Left lung (tissue), 10 donors: ENCODE data around the gene VPS50. TPM values are rescaled to one million over a fixed set of nuclear protein-coding genes. Genes with fewer than 3 reads are reported as not detected.

Experiments
- ATAC-seq: fragments of 200-7000 bp; cut with Tn5 transposase; one replicate; pipeline ENCODE4 v1.9.1; 2020; ENCODE audit warnings: moderate library complexity
- DNase-seq, 4 donors: peaks; one replicate each; pipeline ENCODE4 v3.0.0-alpha.2; 2013 to 2020
- H3K27ac ChIP-seq, 2 donors: fragments of 200-600 bp; sonication (generic) in 1 of 2; one replicate each; pipeline versions ENCODE4 v1.5.0 to v1.8.0; 2020 to 2021
- H3K27me3 ChIP-seq, 2 donors: fragments of 200-600 bp; sonication (generic) in 1 of 2; one replicate each; pipeline versions ENCODE4 v1.5.0 to v1.8.0; 2020 to 2021
- H3K36me3 ChIP-seq, 2 donors: fragments of 200-600 bp; sonication (generic) in 1 of 2; one replicate each; pipeline versions ENCODE4 v1.5.0 to v1.8.0; 2020 to 2021
- H3K4me1 ChIP-seq, 2 donors: fragments of 200-600 bp; one replicate each; pipeline ENCODE4 v1.8.0; 2021
- H3K4me3 ChIP-seq, 2 donors: fragments of 200-600 bp; sonication (generic) in 1 of 2; one replicate each; pipeline versions ENCODE4 v1.5.0 to v1.8.0; 2020 to 2021; ENCODE audit warnings: mild to moderate bottlenecking in 1 of 2
- H3K9me3 ChIP-seq, 2 donors: fragments of 200-600 bp; sonication (generic) in 1 of 2; one replicate each; pipeline versions ENCODE4 v1.5.0 to v1.8.0; 2020 to 2021
- CTCF ChIP-seq, 2 donors: fragments of 200-600 bp; sonication (generic) in 1 of 2; IDR thresholded peaks; one replicate each; pipeline versions ENCODE4 v1.5.0 to v1.8.0; 2021; ENCODE audit warnings: antibody characterized with exemption in 2 of 2
- intact Hi-C, 2 donors: fragments of 100-400 bp; cut with DNase I; formaldehyde crosslinking; loops; one replicate each; pipeline versions ENCODE4 v1.11.2 to v1.14.2; 2022
- polyA plus RNA-seq, 6 donors: library from polyadenylated mRNA; unstranded; fragments of 120-200 nt; gene quantifications; one replicate each; pipeline ENCODE4 v1.2.1, GENCODE V29; 2013; ENCODE audit not compliant: insufficient read length in 6 of 6
- total RNA-seq, 2 donors: library from RNA; stranded (reverse); fragmentation: NEBNext Ultra II Directional; extraction: Animal tissue kit (Norgen Biotek cat#: 25700); gene quantifications; one replicate each; pipeline ENCODE4 v1.2.1, GENCODE V29; 2021
- donor health status: DM: no; HTN: yes; CAD: no.
- donor health status: DM: no; HTN: no; CAD: no.

Gene VPS50
- total and polyA plus RNA-seq, 8 donors = 25.0 to 33.6 (median 28.7) TPM

GRCh38 chr7:93373537-93373936 is 141.4 kb downstream of the VPS50 start:
- peaks cover 0 to 4% of the 10 kb centered on the region in 2 donors for H3K27me3 ChIP-seq
- intact Hi-C loops = no loop called here
- no peak for DNase-seq
- no peak overlapping the region for H3K4me3 ChIP-seq
- no peak for ATAC-seq
- no peak overlapping the region for H3K27ac ChIP-seq
- H3K36me3 ChIP-seq = no peaks in the 10 kb centered on the region
- TF ChIP-seq CTCF (IDR thresholded peaks at IDR 0.05) = no peak
- no peaks in the 10 kb centered on the region for H3K4me1 ChIP-seq
- peaks cover 0 to 2% of the 10 kb centered on the region in 2 donors for H3K9me3 ChIP-seq

GRCh38 chr7:93374345-93374940 is 142.3 kb downstream of the VPS50 start:
- no peak overlapping the region for H3K4me3 ChIP-seq
- no peaks in the 10 kb centered on the region for H3K36me3 ChIP-seq
- peaks cover 0 to 4% of the 10 kb centered on the region in 2 donors for H3K27me3 ChIP-seq
- DNase-seq (peak in 2 of 4 donors; percentile 1 to 9), ATAC-seq (peak; percentile 61)
- H3K27ac ChIP-seq = no peak overlapping the region
- no peaks in the 10 kb centered on the region for H3K4me1 ChIP-seq
- H3K9me3 ChIP-seq = peaks cover 0 to 2% of the 10 kb centered on the region in 2 donors
- intact Hi-C loops = no loop called here
- peak; percentile 47 to 60 for TF ChIP-seq CTCF (IDR thresholded peaks at IDR 0.05)

GRCh38 chr7:93375603-93376002 is 143.4 kb downstream of the VPS50 start:
- H3K27ac ChIP-seq = no peak overlapping the region
- intact Hi-C loops = no loop called here
- DNase-seq = no peak
- H3K27me3 ChIP-seq = peaks cover 0 to 4% of the 10 kb centered on the region in 2 donors
- H3K4me1 ChIP-seq = no peaks in the 10 kb centered on the region
- ATAC-seq = no peak
- H3K9me3 ChIP-seq = peaks cover 0 to 5% of the 10 kb centered on the region in 2 donors
- no peak overlapping the region for H3K4me3 ChIP-seq
- no peaks in the 10 kb centered on the region for H3K36me3 ChIP-seq
- no peak for TF ChIP-seq CTCF (IDR thresholded peaks at IDR 0.05)

- H3K9me3 ChIP-seq = peaks cover 0 to 3% of the 10 kb centered on the region in 2 donors
- ATAC-seq = no peak
Observed at GRCh38 chr7:93378131-93378760, 146.1 kb downstream of the VPS50 start.

More at GRCh38 chr7:93378131-93378760, 146.1 kb downstream of the VPS50 start:
- Histone ChIP-seq H3K27me3 (peaks cover 0 to 3% of the 10 kb centered on the region in 2 donors), H3K4me1 (no peaks in the 10 kb centered on the region), H3K27ac (no peak overlapping the region), H3K4me3 (no peak overlapping the region), H3K36me3 (no peaks in the 10 kb centered on the region)
- no peak for TF ChIP-seq CTCF (IDR thresholded peaks at IDR 0.05)
- intact Hi-C loops = no loop called here
- DNase-seq = no peak
